Upper lobe of left lung (tissue), 6 donors: ENCODE results near the gene CACNA1A. TPM values are rescaled to one million over a fixed set of nuclear protein-coding genes. Genes with fewer than 3 reads are reported as not detected.

Experiments
- ATAC-seq, 2 donors: fragments of 200-7000 bp; cut with Tn5 transposase; one replicate each; pipeline ENCODE4 v1.9.1; 2022; ENCODE audit warnings: mild to moderate bottlenecking in 2 of 2, moderate library complexity in 2 of 2; ENCODE audit not compliant: low FRiP score in 2 of 2
- DNase-seq, 2 donors: peaks; one replicate each; pipeline ENCODE4 v3.0.0-alpha.2; 2019 to 2020
- H3K27ac ChIP-seq, 4 donors: fragments of 200-600 bp; sonication (generic); one replicate each; pipeline ENCODE4 v1.5.1; 2016 to 2019
- H3K27me3 ChIP-seq, 4 donors: fragments of 200-600 bp; sonication (generic); one replicate each; pipeline ENCODE4 v1.5.1; 2017 to 2019
- H3K36me3 ChIP-seq, 4 donors: fragments of 200-600 bp; sonication (generic); one replicate each; pipeline ENCODE4 v1.5.1; 2016 to 2019
- H3K4me1 ChIP-seq, 4 donors: fragments of 200-600 bp; sonication (generic); one replicate each; pipeline ENCODE4 v1.5.1; 2018 to 2019
- H3K4me3 ChIP-seq, 4 donors: fragments of 200-600 bp; sonication (generic); one replicate each; pipeline ENCODE4 v1.5.1; 2017 to 2019; ENCODE audit warnings: mild to moderate bottlenecking in 2 of 4, moderate library complexity in 1 of 4
- H3K9me3 ChIP-seq, 4 donors: fragments of 200-600 bp; sonication (generic); one replicate each; pipeline ENCODE4 v1.5.1; 2018 to 2019
- EP300 ChIP-seq, 4 donors: sonication (generic); formaldehyde crosslinking; IDR thresholded peaks; one replicate each; pipeline ENCODE4 v1.5.1; 2017; ENCODE audit warnings: antibody characterized with exemption in 4 of 4, control low read depth in 2 of 4
- POLR2A ChIP-seq, 4 donors: fragments of 450-650 bp; IDR thresholded peaks; one replicate each; pipeline ENCODE4 v1.5.1; 2016 to 2017; ENCODE audit warnings: antibody characterized with exemption in 4 of 4, mild to moderate bottlenecking in 2 of 4
- POLR2AphosphoS5 ChIP-seq, 2 donors: sonication (generic); formaldehyde crosslinking; IDR thresholded peaks; one replicate each; pipeline ENCODE4 v1.5.1; 2017; ENCODE audit warnings: antibody characterized with exemption in 2 of 2
- WGBS, 2 donors: methylation state at CpG; one replicate each; pipeline ENCODE4 v1.1.5; 2017 to 2018; 5-methylcytosine and 5-hydroxymethylcytosine counted together
- total RNA-seq, 6 donors: library from RNA; depleted of rRNA in 4 of 6; stranded (reverse); fragments of >200 nt in 4 of 6; gene quantifications; one replicate each; pipeline versions ENCODE4 v1.1.0 to v1.2.1, GENCODE V29; 2016 to 2021
- TF ChIP-seq, protein P1 (sequence below), 6 experiments: fragments of 450-650 bp in 4 of 6; fragments of 200-600 bp in 2 of 6; sonication (generic) in 2 of 6; IDR thresholded peaks; one replicate each; pipeline ENCODE4 v1.5.1; 2016 to 2019; ENCODE audit warnings: antibody characterized with exemption in 6 of 6
- donor health status: DM: no; HTN: no; CAD: no; lungs with moderate emphysema.
- donor health status: DM: no; HTN: yes; CAD: no; lungs with severe emphysema.

CACNA1A gene
- total RNA-seq, 6 donors from 2014 or later: 0.29 to 0.69 (median 0.67) TPM; not detected in 1

DNA sequence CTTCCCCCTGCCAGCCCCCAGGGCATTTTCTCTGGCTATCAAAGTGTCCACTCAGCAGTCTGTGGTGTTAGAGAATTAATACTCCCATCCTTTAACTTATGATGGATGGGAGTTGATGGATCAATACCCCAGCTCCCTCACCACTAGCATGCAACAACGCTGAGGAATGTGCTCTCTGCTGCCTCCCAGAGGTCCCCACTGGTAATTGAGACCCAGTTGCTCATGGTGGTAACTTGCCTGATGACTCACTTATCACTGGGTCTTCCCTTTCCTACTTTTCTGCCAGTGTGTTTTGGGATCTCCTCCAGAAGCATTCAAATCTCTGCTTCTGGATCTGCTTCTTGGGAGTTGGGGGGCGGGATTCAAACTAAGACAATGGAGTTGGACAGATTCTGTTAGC lies 20.3 kb upstream of the CACNA1A start:
- TF ChIP-seq, protein P1, sequence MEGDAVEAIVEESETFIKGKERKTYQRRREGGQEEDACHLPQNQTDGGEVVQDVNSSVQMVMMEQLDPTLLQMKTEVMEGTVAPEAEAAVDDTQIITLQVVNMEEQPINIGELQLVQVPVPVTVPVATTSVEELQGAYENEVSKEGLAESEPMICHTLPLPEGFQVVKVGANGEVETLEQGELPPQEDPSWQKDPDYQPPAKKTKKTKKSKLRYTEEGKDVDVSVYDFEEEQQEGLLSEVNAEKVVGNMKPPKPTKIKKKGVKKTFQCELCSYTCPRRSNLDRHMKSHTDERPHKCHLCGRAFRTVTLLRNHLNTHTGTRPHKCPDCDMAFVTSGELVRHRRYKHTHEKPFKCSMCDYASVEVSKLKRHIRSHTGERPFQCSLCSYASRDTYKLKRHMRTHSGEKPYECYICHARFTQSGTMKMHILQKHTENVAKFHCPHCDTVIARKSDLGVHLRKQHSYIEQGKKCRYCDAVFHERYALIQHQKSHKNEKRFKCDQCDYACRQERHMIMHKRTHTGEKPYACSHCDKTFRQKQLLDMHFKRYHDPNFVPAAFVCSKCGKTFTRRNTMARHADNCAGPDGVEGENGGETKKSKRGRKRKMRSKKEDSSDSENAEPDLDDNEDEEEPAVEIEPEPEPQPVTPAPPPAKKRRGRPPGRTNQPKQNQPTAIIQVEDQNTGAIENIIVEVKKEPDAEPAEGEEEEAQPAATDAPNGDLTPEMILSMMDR (IDR thresholded peaks at IDR 0.05): no peak
- no peak for TF ChIP-seq EP300 (IDR thresholded peaks at IDR 0.05)
- Histone ChIP-seq H3K36me3 (no peaks in the 10 kb centered on the region), H3K9me3 (no peaks in the 10 kb centered on the region), H3K4me3 (no peak overlapping the region), H3K4me1 (no peaks in the 10 kb centered on the region), H3K27ac (no peak overlapping the region), H3K27me3 (no peaks in the 10 kb centered on the region)
- ATAC-seq (no peak), DNase-seq (no peak)
- 4 to 13% methylated on average over 2 of the region's 2 CpGs for WGBS, 2 donors

DNA sequence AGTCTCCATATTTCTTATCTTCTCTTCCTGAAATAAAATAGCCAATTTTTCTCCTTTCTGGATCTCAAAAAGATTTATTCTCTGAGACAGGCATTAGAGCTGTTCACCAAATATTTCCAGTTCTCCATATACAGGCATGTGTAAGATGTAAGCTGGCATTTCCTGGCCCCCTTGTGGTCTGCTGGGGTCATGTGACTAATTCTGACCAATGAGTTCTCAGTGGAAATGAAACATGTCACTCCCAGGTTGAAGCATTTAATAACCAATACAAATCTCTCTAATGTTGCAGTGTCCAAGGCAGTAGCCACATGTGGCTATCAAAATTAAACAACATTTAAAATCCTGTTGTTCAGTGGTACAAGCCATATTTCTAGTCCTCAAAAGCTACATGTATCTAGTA lies 14.8 kb upstream of the CACNA1A start:
- H3K4me3 ChIP-seq: no peak overlapping the region
- no peaks in the 10 kb centered on the region for H3K27me3 ChIP-seq
- H3K27ac ChIP-seq: no peak overlapping the region
- H3K9me3 ChIP-seq: peaks cover 3 to 15% (median 8%) of the 10 kb centered on the region in 4 donors
- no peaks in the 10 kb centered on the region for H3K4me1 ChIP-seq
- DNase-seq (no peak), ATAC-seq (no peak)
- no peak for TF ChIP-seq EP300 (IDR thresholded peaks at IDR 0.05)
- TF ChIP-seq POLR2AphosphoS5 (IDR thresholded peaks at IDR 0.05): no peak
- no peaks in the 10 kb centered on the region for H3K36me3 ChIP-seq

DNA sequence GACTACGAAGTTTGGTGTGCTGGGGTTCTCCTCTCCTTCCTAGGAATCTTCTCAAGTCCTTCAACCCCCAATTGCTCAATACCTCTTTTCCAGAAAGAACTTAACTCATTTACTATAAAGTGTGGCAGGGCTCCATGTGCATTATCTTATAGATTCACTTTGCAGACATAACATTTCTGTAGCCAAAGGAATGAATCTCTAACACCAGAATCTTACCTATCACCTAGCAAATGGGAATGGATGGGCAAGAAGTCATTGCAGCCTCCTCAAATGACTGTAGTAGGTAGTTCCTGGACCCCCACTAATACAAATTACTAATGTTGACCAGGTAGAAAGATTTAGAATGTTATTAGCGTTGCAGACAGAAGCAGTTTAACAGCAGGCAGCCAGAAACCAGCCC lies 5.7 kb upstream of the CACNA1A start:
- H3K9me3 ChIP-seq: no peaks in the 10 kb centered on the region
- no peak for TF ChIP-seq POLR2AphosphoS5 (IDR thresholded peaks at IDR 0.05)
- no peak for TF ChIP-seq POLR2A (IDR thresholded peaks at IDR 0.05)
- TF ChIP-seq, protein P1 (IDR thresholded peaks at IDR 0.05): no peak
- TF ChIP-seq EP300 (IDR thresholded peaks at IDR 0.05): no peak
- no peaks in the 10 kb centered on the region for H3K4me1 ChIP-seq
- ATAC-seq (no peak), DNase-seq (no peak)
- 38 to 41% methylated on average over 2 of the region's 2 CpGs for WGBS, 2 donors
- H3K36me3 ChIP-seq: no peaks in the 10 kb centered on the region
- no peak overlapping the region for H3K27ac ChIP-seq
- H3K27me3 ChIP-seq: peaks cover 0 to 7% (median 0%) of the 10 kb centered on the region in 4 donors
- no peak overlapping the region for H3K4me3 ChIP-seq

DNA sequence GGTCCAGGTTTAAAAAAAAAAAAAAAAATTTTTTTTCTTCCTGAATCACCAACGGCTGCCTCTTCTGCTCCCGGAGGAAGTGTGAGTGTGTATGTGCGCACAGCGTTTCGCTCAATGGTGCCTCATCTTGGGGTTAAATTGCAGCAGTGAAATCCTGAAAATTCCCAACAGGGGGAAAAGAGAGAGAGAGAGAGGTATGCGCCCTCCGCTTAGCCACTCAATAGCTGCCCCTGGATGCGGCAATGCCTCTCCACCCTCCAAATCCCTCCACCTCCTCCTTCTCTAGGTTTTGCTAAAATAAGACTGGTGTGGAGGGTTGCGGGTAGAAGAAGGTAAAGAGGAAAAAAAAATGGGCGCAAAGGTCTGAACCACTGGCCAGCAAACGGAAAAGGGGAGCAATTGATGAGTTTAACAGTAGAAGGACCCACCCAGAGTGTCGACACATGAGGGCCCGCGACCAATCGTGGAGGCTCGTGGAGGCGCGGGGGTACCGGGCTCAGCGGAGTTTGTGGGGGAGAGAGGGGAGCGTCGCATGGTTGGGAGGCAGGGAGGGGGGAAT lies 853 bp upstream of the CACNA1A start:
- Histone ChIP-seq H3K4me1 (peaks cover 0 to 9% (median 8%) of the 10 kb centered on the region in 4 donors), H3K27ac (no peak overlapping the region), H3K27me3 (peaks cover 0 to 21% (median 6%) of the 10 kb centered on the region in 4 donors), H3K36me3 (no peaks in the 10 kb centered on the region), H3K9me3 (no peaks in the 10 kb centered on the region), H3K4me3 (no peak overlapping the region)
- ATAC-seq (no peak), DNase-seq (peak in 1 of 2 donors; percentile 23)
- WGBS, 2 donors: 1 to 3% methylated on average over 21 to 22 of the region's 22 CpGs
- no peak for TF ChIP-seq EP300 (IDR thresholded peaks at IDR 0.05)
- TF ChIP-seq POLR2A (IDR thresholded peaks at IDR 0.05): no peak
- TF ChIP-seq, protein P1 (IDR thresholded peaks at IDR 0.05): no peak
- TF ChIP-seq POLR2AphosphoS5 (IDR thresholded peaks at IDR 0.05): no peak

DNA sequence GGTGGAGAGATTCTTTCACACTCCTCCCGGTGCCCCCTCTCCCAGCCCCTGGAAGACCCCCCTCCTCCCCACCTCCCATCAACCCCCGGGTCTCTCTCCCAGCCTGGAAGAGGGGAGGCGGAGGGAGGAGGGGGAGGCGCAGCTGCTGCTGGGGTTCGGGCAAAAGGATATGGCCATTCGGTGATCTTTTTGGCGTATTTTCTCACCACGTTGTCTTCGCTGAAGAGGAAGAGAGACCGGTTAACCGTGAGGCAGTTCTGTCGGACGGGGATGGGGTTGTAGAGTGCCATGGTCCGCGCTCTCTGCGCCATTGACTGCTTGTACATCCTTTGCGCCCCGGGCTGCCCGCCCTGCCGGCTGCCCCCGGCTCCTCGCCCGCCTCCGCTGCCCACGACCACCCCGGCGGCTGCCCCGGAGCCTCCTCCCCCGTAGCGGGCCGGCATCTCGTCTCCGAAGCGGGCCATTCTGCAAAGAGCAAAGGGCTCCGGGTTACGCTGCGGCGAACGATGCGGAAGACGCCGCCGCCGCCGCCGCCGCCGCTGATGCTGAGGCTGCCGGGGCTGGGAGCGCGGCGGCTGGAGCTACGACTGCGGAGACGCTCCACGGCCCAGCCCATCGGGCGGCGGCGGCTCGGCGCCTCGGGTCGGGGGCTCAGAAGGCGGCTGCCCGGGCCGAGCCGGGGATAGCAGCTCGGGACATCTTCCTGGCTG lies 363 bp downstream of the CACNA1A start:
- peaks cover 0 to 9% (median 8%) of the 10 kb centered on the region in 4 donors for H3K4me1 ChIP-seq
- WGBS, 2 donors: 5 to 6% methylated on average over 31 to 37 of the region's 69 CpGs
- DNase-seq (peak in 1 of 2 donors; percentile 80), ATAC-seq (no peak)
- H3K4me3 ChIP-seq: peak overlapping the region in 3 of 4 donors; percentile 17 to 36 (median 26)
- H3K27ac ChIP-seq: no peak overlapping the region
- no peaks in the 10 kb centered on the region for H3K9me3 ChIP-seq
- no peak for TF ChIP-seq EP300 (IDR thresholded peaks at IDR 0.05)
- no peak for TF ChIP-seq POLR2AphosphoS5 (IDR thresholded peaks at IDR 0.05)
- TF ChIP-seq, protein P1 (IDR thresholded peaks at IDR 0.05): no peak
- TF ChIP-seq POLR2A (IDR thresholded peaks at IDR 0.05): no peak
- no peaks in the 10 kb centered on the region for H3K36me3 ChIP-seq
- peaks cover 0 to 21% (median 6%) of the 10 kb centered on the region in 4 donors for H3K27me3 ChIP-seq
